Progenitor cell of endocrine pancreas (in vitro differentiated cells): Measurements from ENCODE around the gene EVA1C. TPM values are rescaled to one million over a fixed set of nuclear protein-coding genes. Genes with fewer than 3 reads are reported as not detected.

Experiments
- DNase-seq: peaks from one replicate; pipeline ENCODE4 v3.0.0; 2021; ENCODE audit warnings: low spot score; ENCODE audit not compliant: unreplicated experiment
- H3K27ac Mint-ChIP-seq: 2 replicates; pipeline ENCODE4 v1.8.0; 2021; ENCODE audit warnings: mild to moderate bottlenecking, moderate library complexity, mixed read lengths
- H3K27me3 Mint-ChIP-seq: 2 replicates; pipeline ENCODE4 v1.8.0; 2021; ENCODE audit warnings: mixed read lengths
- H3K36me3 Mint-ChIP-seq: 2 replicates; pipeline ENCODE4 v1.8.0; 2022; ENCODE audit warnings: mixed read lengths; ENCODE audit not compliant: insufficient read depth
- H3K4me1 Mint-ChIP-seq: 2 replicates; pipeline ENCODE4 v1.8.0; 2021; ENCODE audit warnings: low read depth, mixed read lengths
- H3K4me3 Mint-ChIP-seq: 2 replicates; pipeline ENCODE4 v1.8.0; 2021; ENCODE audit warnings: low read depth, mild to moderate bottlenecking, moderate library complexity, mixed read lengths
- H3K9me3 Mint-ChIP-seq: 2 replicates; pipeline ENCODE4 v1.8.0; 2021; ENCODE audit warnings: low read depth, mixed read lengths
- total RNA-seq: library from RNA; stranded (reverse); gene quantifications from 2 replicates; pipeline ENCODE4 v1.2.1, GENCODE V29; 2021
- TF ChIP-seq, protein P1 (sequence below): fragments of 200-600 bp; sonication (generic); IDR thresholded peaks from one replicate; pipeline ENCODE4 v1.5.0; 2021; ENCODE audit warnings: antibody characterized with exemption, mild to moderate bottlenecking; ENCODE audit not compliant: unreplicated experiment

Gene EVA1C
- total RNA-seq, 1 donor from 2014 or later = not detected

DNA sequence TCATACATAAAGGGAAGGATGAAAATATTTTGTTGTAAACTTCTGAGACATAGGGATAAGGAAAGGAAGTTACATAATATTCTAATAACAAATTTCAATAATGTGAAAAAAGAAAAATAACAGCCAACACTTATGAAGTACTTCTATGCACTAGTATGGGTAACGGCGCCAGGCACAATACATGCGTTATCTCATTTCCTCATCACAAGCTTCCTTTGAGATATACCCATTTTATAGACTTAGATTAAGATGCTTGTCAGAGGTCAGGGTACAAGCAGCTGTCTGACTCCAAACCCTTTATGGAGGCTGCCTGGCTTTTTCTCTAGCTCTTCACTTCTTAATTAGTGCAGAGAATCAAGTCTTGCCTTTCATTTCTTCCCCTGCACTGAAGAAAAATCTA lies 131.5 kb downstream of the EVA1C start:
- Mint-ChIP-seq H3K9me3 (no peaks in the 10 kb centered on the region), H3K27me3 (no peaks in the 10 kb centered on the region), H3K4me3 (no peak overlapping the region), H3K36me3 (no peaks in the 10 kb centered on the region), H3K27ac (no peak overlapping the region), H3K4me1 (no peaks in the 10 kb centered on the region)
- TF ChIP-seq, protein P1, sequence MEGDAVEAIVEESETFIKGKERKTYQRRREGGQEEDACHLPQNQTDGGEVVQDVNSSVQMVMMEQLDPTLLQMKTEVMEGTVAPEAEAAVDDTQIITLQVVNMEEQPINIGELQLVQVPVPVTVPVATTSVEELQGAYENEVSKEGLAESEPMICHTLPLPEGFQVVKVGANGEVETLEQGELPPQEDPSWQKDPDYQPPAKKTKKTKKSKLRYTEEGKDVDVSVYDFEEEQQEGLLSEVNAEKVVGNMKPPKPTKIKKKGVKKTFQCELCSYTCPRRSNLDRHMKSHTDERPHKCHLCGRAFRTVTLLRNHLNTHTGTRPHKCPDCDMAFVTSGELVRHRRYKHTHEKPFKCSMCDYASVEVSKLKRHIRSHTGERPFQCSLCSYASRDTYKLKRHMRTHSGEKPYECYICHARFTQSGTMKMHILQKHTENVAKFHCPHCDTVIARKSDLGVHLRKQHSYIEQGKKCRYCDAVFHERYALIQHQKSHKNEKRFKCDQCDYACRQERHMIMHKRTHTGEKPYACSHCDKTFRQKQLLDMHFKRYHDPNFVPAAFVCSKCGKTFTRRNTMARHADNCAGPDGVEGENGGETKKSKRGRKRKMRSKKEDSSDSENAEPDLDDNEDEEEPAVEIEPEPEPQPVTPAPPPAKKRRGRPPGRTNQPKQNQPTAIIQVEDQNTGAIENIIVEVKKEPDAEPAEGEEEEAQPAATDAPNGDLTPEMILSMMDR = no peak
- DNase-seq = no peak

GRCh38 chr21:32544697-32545096 lies 132.2 kb downstream of the EVA1C start:
- Mint-ChIP-seq H3K9me3 (no peaks in the 10 kb centered on the region), H3K4me1 (no peaks in the 10 kb centered on the region), H3K36me3 (no peaks in the 10 kb centered on the region), H3K4me3 (no peak overlapping the region), H3K27ac (no peak overlapping the region), H3K27me3 (no peaks in the 10 kb centered on the region)
- TF ChIP-seq, protein P1 = no peak
- no peak for DNase-seq

GRCh38 chr21:32545948-32546441 lies 133.5 kb downstream of the EVA1C start:
- no peaks in the 10 kb centered on the region for H3K36me3 Mint-ChIP-seq
- H3K4me3 Mint-ChIP-seq = no peak overlapping the region
- TF ChIP-seq, protein P1 = no peak
- no peak overlapping the region for H3K27ac Mint-ChIP-seq
- no peak for DNase-seq
- no peaks in the 10 kb centered on the region for H3K27me3 Mint-ChIP-seq
- H3K4me1 Mint-ChIP-seq = no peaks in the 10 kb centered on the region
- H3K9me3 Mint-ChIP-seq = no peaks in the 10 kb centered on the region

DNA sequence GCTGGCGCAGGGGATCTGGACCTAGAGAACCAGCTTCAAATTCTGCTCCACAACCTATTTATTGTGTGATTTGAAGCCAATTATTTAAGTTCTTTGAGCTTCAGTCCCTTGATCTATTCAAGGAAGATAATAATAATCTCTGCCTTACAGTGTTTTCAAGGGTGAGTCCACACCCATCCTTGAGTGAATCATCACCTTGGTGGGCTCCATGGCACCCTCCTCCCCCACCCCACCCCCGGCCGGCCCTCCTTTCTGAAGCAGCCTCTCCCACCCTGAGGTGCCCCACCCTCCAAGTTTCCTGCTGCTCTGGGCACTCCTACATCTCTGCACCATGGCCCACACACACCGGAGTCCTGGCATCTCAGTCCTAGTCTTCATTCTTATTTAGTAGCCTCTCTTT lies 134.5 kb downstream of the EVA1C start:
- H3K27ac Mint-ChIP-seq = no peak overlapping the region
- no peaks in the 10 kb centered on the region for H3K27me3 Mint-ChIP-seq
- TF ChIP-seq, protein P1 = no peak
- no peaks in the 10 kb centered on the region for H3K9me3 Mint-ChIP-seq
- DNase-seq = no peak
- H3K36me3 Mint-ChIP-seq = no peaks in the 10 kb centered on the region
- H3K4me3 Mint-ChIP-seq = no peak overlapping the region
- H3K4me1 Mint-ChIP-seq = no peaks in the 10 kb centered on the region

GRCh38 chr21:32548978-32549377 lies 136.5 kb downstream of the EVA1C start:
- Mint-ChIP-seq H3K4me3 (no peak overlapping the region), H3K27ac (no peak overlapping the region), H3K4me1 (no peaks in the 10 kb centered on the region), H3K9me3 (no peaks in the 10 kb centered on the region), H3K27me3 (no peaks in the 10 kb centered on the region), H3K36me3 (no peaks in the 10 kb centered on the region)
- TF ChIP-seq, protein P1 = no peak
- no peak for DNase-seq
